Measurements from ENCODE around the gene ARHGAP32.

Gene ARHGAP32

DNA sequence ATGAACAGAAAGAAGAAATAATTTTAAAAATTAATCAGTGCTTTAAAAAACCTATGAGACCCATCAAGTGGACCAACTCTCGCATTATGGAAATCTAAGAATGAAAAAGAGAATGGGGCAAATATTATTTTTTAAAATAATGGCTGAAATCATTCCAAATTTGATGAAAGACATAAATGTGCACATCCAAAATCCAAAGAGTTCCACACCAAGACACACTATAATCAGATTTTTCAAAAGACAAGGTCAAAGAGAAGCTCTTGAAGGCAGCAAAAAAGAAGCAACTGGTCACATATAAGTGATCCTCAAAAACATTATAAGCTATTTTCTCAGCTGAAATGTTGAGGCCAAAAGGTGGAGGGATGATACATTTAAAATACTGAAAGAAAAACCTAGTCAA lies 85.3 kb downstream of the ARHGAP32 start:
- TF ChIP-seq ZFX (IDR thresholded peaks at IDR 0.05; ENCODE audit: borderline replicate concordance): no peak
- TF ChIP-seq, protein P1, sequence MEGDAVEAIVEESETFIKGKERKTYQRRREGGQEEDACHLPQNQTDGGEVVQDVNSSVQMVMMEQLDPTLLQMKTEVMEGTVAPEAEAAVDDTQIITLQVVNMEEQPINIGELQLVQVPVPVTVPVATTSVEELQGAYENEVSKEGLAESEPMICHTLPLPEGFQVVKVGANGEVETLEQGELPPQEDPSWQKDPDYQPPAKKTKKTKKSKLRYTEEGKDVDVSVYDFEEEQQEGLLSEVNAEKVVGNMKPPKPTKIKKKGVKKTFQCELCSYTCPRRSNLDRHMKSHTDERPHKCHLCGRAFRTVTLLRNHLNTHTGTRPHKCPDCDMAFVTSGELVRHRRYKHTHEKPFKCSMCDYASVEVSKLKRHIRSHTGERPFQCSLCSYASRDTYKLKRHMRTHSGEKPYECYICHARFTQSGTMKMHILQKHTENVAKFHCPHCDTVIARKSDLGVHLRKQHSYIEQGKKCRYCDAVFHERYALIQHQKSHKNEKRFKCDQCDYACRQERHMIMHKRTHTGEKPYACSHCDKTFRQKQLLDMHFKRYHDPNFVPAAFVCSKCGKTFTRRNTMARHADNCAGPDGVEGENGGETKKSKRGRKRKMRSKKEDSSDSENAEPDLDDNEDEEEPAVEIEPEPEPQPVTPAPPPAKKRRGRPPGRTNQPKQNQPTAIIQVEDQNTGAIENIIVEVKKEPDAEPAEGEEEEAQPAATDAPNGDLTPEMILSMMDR (IDR thresholded peaks at IDR 0.05): no peak
- no peak overlapping the region for H3K27ac ChIP-seq

DNA sequence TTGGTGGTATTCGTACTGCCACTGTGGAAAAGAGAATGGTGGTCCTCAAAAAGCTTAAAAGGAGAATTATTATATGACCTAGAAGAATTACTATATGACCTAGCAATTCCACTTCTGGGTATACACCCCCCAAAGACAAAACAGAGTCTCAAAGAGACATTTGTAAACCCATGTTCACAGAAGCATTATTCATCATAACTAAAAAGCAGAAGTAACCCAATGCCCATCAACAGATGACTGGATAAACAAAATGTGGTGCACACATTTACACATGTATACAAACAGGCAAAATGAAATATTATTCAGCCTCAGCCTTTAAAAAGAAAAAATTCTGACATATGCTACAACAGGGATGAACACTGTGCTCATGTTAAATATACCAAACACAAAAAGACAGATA lies 89.4 kb downstream of the ARHGAP32 start:
- TF ChIP-seq, protein P1 (IDR thresholded peaks at IDR 0.05): no peak
- no peak for TF ChIP-seq ZFX (IDR thresholded peaks at IDR 0.05; ENCODE audit: borderline replicate concordance)

DNA sequence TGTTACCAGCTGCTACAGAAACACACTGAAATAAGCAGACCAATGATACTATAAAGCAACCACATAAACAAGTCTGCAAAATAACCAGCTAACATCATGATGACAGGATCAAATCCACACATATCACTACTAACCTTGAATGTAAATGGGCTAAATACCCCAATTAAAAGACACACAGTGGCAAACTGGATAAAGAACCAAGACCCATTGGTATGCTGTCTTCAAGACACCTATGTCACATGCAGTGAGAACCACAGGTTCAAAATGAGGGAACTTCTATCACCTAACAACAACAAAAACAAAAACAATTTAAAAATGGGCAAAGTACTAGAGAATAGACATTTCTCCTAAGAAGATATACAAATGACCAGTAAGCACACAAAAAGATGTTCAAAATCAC lies 89.9 kb downstream of the ARHGAP32 start:
- H3K27ac ChIP-seq: no peak overlapping the region
- TF ChIP-seq ZFX (IDR thresholded peaks at IDR 0.05; ENCODE audit: borderline replicate concordance): no peak
- TF ChIP-seq, protein P1 (IDR thresholded peaks at IDR 0.05): no peak

More for the DNA sequence above, 89.4 kb downstream of the ARHGAP32 start:
- H3K27ac ChIP-seq: no peak overlapping the region

DNA sequence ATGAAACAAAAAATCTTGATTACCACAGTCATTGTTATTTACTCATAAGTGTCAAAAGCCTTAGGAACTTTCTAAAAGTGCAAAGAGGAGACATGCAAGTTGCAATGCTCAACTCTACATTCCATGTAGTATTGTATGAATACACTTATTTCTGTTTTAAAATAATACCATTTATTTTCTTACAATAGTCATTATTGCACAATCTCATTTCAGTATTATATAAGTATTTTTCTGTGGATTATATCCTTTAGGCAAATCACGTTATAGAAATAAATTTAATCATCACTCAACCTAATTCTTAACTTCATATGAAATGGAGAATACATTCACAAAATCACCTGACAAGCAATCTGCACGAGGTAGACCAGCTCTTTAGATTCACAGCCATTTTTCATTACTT lies 98.8 kb downstream of the ARHGAP32 start:
- no peak overlapping the region for H3K27ac ChIP-seq
- no peak for TF ChIP-seq ZFX (IDR thresholded peaks at IDR 0.05; ENCODE audit: borderline replicate concordance)
- TF ChIP-seq, protein P1 (IDR thresholded peaks at IDR 0.05): no peak

DNA sequence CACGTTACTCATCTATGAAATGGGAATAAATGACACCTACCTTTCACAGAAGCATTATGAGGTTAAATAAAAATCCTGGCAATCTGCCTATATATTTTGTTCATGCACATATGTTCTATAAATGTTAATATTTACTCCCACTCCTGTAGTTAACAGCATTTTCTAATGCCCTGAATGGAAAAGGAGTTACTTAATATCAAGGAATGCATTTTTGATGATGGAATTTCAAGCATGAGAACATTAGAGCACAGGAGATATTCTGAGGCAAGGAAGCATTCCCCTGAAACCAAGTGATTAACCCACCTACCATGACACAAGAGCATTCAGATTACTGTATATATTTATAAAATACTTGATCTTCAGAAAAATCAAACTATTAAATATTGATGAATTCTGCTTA lies 102.1 kb downstream of the ARHGAP32 start:
- TF ChIP-seq, protein P1 (IDR thresholded peaks at IDR 0.05): no peak
- TF ChIP-seq ZFX (IDR thresholded peaks at IDR 0.05; ENCODE audit: borderline replicate concordance): no peak
- H3K27ac ChIP-seq: no peak overlapping the region

DNA sequence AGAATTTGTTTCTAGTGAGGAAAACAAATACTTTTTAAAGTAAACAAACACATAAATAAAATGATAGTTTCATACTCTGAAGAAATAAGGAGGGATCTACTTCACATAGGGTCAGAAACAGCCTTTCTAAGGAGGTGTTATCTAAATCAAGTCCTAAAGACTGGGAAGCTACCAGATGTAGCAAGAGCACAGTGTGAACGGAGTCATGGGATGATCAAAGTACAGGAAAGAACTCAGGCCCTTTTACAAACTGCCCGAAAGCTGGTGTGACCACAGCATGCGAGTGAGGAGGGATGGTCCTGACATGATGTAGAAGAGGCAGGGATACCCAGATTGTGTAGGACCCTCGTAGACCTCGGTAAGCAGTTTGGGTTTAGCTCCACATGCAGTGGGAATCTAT lies 102.8 kb downstream of the ARHGAP32 start:
- TF ChIP-seq ZFX (IDR thresholded peaks at IDR 0.05; ENCODE audit: borderline replicate concordance): no peak

DNA sequence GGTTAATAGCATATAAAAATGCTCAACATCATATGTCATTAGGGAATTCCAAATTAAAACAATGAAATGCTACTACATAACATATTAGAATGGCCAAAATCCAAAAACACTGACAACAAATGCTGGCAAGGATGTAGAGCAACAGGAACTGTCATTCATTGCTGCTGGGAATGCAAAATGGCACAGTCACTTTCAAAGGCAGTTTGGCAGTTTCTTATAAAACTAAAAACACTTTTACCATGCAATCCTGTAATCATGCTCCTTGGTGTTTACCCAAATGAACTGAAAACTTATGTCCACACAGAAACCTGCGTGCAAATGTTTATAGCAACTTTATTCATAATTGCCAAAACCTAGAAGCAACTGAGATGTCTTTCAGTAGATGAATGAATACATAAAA lies 105.1 kb downstream of the ARHGAP32 start:
- H3K27ac ChIP-seq: no peak overlapping the region
- TF ChIP-seq, protein P1 (IDR thresholded peaks at IDR 0.05): no peak
- TF ChIP-seq ZFX (IDR thresholded peaks at IDR 0.05; ENCODE audit: borderline replicate concordance): no peak

More for the DNA sequence above, 102.8 kb downstream of the ARHGAP32 start:
- H3K27ac ChIP-seq: no peak overlapping the region

DNA sequence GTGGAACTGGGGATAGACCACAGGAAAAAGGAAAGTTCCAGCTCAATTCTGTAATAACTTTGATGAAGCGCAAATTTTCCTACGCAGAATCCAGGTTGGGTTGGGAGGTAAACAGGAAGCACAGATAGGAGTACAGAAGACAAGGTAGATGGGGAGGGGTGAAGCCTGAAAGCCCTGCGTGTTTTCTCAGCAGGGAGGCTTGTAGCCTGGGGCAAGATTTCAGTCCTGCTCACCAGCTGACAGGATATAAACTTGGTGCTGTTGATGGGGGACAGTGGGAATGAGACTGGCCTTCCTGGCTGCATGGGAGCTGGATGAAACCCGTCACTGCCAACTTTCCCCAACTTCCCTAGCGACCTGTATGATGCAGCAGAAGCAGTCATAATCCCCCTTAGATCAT lies 114.9 kb downstream of the ARHGAP32 start:
- H3K27ac ChIP-seq: no peak overlapping the region
- TF ChIP-seq, protein P1 (IDR thresholded peaks at IDR 0.05): no peak
- no peak for TF ChIP-seq ZFX (IDR thresholded peaks at IDR 0.05; ENCODE audit: borderline replicate concordance)

Measured in 22Rv1 (cell line).